Stimulated activated CD4-positive, alpha-beta T cell treated with anti-CD3 and anti-CD28 coated beads, Interleukin-15, amount 100 ng/mL, for 24 hours (primary cell): ENCODE measurements around the gene SIX3.

Source experiments
- DNase-seq: peaks from one replicate; pipeline ENCODE4 v3.0.0-alpha.2; 2020

Gene SIX3

GRCh38 chr2:44959855-44960254 is 18.4 kb downstream of the SIX3 start:
- no peak for DNase-seq

DNA sequence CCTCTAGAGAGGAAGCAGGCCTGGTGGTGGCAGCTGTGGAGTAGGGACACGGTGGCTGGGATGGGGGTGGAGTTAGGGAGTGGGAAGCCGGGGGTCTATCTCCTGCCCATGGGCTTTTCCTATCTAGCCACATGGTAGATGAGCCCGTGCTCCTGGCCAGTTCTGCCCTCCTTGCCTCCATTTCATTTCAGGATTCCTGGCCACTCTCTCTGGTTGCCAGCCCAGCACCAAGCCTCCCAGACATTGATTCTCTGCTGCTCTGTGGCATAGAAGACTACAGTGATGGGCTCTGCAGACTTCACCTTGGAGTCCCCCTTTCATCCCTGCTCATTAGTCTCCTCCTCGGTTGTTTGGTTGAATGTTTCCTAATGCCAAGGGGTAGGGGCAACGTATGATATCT is 19.4 kb downstream of the SIX3 start:
- no peak for DNase-seq

DNA sequence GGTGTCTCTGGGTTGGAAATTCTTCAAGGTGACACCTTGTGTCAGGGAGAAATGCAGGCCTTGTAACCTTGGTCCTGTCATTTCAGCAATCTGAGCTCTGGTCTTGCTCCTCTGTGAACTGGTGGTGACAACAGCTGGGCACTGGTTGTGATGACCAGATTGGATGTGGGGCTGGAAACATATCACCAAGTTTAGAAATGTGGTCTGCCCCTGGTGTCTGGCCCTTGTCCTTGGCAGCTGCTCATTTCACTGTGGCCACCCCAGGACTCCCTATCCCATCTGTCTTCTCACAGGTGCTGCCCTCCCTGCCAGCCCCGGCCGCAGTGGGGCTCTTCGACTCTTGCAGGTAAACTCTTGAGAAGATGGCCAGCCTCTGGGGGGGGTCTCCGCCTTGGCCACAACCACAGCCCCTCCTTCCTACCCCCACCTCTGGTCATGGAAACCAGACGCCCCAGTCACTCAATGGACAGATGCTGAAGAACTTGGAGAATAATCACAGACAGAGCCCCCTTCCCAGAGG is 20.7 kb downstream of the SIX3 start:
- no peak for DNase-seq

DNA sequence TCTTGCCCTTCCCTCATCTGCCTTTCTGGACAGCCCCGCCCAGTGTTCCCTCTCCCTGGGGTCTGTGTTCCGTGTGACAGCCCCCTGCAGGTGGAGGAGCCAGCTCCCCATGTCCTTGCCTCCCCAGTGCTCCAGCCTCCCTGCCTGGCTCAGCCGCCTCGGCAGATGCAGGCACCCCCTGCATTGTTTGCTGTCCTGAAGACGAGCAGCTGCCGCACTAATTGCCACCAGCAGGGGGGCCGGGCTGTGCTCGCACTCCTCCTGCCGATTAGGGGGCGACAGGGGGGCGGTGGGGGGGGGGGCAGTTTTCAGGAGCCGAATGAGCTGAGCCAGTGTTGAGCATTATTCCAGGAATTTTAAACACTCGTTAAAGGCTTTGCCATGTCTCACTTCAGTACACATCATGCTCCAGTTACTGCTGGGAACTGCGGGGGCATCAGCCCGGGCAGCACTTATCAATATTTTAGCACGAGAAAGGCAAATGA is 23.3 kb downstream of the SIX3 start:
- no peak for DNase-seq

DNA sequence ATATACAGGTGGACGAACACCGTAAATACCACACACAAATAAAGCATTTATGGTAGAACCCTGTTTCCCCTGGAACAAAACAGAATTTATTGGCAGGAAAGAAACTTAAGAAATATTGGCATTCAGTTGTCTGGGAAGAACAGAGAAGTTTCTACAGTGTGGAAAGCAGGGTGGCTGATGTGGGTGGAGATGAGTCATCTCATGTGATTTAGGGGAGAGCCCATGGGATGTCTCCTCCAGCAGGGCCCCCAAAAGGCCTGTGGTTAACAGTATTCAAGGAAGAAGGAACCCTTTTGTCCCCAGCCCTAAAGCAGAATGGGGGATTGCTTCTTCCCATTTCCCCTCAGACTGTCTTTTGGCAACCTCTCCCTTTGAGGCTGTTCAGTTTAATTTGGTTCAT is 24.2 kb downstream of the SIX3 start:
- no peak for DNase-seq

DNA sequence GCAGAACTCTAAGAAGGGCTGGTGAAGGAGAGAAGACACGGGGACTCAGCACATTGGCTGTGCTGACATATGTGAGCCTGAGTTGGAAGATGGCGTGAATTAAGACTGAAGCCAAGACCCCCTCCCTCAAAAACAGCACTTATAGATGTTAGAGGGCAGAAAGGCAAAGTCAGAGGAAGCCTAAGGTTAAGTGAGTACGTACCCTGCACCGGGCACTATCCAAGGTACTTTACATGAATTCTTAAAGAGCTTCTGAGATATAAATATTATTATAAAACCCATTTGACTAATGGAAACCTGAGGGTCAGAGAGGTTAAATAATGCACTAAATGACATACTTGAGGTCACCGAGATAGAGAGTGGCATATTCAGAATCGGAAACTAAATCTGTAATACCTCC is 25.6 kb downstream of the SIX3 start:
- DNase-seq, result no peak

DNA sequence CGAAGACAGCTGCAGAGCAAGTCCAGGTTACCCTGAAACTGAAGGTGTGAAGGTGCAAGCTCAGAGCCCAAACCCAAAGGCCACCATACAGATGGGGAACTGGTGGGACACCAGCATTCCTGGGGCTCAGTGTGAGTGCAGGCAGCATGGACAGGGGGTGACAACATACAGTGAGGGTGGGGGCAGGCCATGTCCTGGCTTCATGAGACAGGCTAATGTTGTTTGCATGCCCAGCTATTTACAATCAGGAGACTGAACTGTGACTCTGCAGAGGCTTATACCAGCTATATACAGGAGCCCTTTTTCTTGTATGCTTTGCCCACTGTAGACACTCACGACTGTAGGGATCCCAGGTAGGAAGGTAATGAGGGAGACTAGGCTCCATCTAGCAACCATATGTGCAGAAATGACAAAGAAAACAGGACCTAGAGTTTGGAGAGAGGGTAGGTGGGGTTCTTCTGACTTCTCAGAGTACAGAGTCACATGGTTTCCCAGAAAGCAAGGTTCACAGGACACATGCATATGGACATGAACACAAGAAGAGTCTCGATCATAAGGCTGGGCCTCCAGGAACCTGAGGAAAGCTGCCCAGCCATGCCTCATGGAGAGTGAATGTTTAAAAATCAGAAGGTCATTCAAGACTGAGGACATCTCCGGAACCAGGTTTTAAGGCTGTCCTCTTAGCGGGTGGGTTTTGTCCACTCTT is 26.4 kb downstream of the SIX3 start:
- no peak for DNase-seq

GRCh38 chr2:44969936-44970335 is 28.4 kb downstream of the SIX3 start:
- DNase-seq, result no peak

GRCh38 chr2:44970846-44971450 is 29.4 kb downstream of the SIX3 start:
- DNase-seq, result no peak

DNA sequence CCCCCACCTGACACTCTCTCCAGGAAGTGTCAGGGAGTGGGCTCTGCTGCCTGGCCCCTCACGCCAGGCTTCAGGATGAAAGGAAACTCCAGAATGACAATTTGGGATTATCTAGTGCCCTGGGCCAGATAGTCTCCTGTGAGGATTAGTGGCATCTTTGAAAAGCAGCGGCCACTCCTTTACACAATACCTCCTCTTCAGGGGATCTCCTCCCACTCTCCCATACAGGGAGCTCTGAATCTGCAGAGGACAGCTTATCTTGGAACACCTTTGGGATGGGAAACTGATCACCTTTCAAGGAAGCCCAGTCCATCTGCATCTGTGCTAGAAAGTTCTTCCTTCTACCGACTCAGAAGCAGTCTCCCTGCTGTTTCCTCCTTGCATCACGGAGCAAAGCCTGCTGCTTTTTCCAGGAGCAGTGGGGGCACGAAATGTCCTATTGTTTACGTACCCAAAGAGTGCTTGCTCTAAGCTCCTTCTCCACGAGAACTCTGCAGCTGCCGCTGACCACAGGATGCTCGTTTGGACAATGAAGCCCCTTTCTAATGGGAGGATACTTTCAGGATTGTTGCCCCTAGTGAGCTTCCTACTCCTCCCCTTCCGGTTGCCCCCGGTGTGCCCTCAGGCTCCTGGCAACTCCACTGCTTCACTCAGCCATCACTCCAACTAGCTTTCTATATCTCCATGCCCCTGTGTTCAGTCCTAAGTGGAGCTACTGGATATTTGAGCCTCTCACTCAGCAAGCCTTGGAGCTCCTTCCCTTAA is 31.5 kb downstream of the SIX3 start:
- no peak for DNase-seq

GRCh38 chr2:44974064-44974715 is 32.7 kb downstream of the SIX3 start:
- DNase-seq, result no peak

GRCh38 chr2:44975571-44976450 is 34.3 kb downstream of the SIX3 start:
- DNase-seq, result peak; percentile 14

- DNase-seq, result no peak
Measured at GRCh38 chr2:44979581-44979980, 38.1 kb downstream of the SIX3 start.

DNA sequence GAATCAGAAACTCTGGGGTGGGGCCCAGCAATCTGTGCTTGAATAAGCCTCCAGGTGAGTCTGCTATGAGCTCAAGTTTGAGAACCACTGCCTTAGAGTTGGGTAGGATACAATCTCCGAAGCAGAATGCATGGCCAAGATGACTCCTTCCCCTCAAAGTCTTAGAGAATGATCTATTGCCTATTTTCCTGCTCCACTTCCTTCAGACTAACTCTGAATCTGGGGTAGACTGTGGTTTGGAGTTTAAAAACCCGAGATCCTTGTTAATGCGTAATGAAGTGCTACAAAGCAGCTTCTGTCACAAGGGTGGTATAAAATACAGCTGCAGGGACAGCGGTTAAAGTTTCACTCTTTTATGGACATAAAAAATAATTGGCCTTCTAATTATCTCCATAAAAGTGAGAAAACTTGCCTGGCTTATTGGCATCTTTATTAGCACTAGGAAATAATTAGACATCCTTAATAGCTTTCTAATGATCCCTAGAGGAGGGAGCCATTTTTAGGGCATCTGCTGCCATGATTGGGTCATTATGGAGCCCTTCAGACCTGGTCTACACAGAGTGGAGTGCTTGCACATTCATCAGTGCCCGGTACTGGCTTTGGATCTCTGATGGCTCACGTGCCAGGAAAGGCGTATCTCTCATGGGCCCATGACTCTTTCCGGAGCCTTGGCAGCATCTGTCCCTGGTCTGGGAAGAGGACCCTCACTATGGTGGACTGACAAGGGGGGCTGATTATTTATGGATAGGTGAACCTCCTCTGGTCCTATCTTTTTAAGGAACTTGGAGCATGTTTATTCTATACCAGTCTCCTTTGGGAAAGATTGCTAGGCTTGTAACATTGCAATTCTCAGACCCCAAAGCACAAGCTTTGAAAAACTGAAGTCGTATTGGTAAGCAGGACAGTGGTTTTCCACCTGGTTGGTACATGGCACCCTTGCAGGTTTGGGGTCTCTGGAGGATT is 39.5 kb downstream of the SIX3 start:
- DNase-seq, result no peak

- peak; percentile 79 for DNase-seq
Measured at GRCh38 chr2:44981714-44982108, 40.2 kb downstream of the SIX3 start.

- no peak for DNase-seq
Measured at GRCh38 chr2:44983836-44984604, 42.5 kb downstream of the SIX3 start.

DNA sequence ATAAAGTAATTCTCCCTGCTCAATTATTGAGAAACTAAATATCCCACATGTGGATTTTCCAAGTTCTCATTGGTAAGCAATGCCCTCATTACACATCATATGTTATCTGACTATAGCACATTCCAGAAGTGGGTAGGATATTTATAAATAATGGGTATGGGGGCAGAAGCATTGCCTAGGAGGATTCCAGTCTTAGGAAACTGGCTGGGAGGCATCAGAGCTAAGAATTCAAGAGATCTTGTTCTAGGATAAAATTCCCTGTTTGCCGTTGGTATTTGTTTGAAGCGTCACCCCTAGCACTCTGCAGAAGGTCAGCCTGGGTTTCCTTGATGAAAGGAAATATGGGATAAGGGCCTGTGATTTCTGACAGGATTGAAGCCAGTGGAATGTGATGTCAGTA is 47.7 kb downstream of the SIX3 start:
- no peak for DNase-seq

GRCh38 chr2:44994377-44994776 is 52.9 kb downstream of the SIX3 start:
- no peak for DNase-seq
